ENCODE measurements around the gene RWDD1.

DNA sequence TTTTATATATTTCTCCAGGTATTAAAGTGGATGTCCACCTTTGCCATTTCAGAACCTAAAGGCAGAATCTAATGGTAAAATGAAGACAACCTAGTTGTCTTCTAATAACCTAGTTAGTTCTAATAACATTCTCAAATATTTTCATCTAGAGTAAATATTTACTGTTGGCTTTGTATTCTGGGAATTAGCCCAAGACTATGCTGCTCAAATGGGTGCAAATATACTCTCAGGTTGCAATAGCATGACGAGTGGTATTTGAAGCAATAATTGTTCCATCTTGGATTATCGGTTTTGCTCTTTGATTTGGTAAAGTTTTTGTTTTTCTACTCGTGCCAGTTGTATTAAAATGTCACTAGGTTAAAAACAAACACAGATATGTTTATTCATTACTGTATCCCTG is 23.9 kb downstream of the RWDD1 start:
- no peak for TF ChIP-seq SUZ12 (IDR thresholded peaks at IDR 0.05; ENCODE audit: extremely low read depth, insufficient read depth, insufficient read length)
- TF ChIP-seq ZNF274 (IDR thresholded peaks at IDR 0.05; ENCODE audit: low read depth, low read length), result no peak

Data from NT2/D1 (cell line).